ENCODE measurements around the gene MUC4.

DNA sequence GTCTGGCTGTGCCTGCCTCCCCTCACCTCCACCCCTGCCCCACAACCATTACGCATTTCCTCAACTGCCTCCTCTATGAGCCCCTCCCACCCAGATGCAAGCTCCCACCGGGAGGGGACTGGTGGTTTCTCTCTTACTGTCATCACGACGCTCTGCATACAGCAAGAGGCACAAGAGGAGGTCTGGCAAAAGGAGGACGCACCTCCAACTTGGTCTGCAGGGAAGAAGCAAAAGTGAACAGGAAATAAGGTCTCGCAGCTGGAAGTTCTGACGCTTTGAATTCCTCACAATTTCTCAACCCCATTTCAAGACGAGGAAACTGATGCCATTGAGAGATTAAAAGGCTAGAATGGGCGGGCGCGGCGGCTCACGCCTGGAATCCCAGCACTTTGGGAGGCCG, 42.3 kb upstream of the MUC4 start:
- no peak for TF ChIP-seq EZH2 (IDR thresholded peaks at IDR 0.05; ENCODE audit: low read length, unreplicated experiment)
- TF ChIP-seq, protein P1, sequence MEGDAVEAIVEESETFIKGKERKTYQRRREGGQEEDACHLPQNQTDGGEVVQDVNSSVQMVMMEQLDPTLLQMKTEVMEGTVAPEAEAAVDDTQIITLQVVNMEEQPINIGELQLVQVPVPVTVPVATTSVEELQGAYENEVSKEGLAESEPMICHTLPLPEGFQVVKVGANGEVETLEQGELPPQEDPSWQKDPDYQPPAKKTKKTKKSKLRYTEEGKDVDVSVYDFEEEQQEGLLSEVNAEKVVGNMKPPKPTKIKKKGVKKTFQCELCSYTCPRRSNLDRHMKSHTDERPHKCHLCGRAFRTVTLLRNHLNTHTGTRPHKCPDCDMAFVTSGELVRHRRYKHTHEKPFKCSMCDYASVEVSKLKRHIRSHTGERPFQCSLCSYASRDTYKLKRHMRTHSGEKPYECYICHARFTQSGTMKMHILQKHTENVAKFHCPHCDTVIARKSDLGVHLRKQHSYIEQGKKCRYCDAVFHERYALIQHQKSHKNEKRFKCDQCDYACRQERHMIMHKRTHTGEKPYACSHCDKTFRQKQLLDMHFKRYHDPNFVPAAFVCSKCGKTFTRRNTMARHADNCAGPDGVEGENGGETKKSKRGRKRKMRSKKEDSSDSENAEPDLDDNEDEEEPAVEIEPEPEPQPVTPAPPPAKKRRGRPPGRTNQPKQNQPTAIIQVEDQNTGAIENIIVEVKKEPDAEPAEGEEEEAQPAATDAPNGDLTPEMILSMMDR (conservative IDR thresholded peaks at IDR 0.05; ENCODE audit: low read depth, low read length): no peak
